Spleen (tissue), 11 donors: Measurements from ENCODE around the gene LYPLA2. TPM values are rescaled to one million over a fixed set of nuclear protein-coding genes. Genes with fewer than 3 reads are reported as not detected.

Source experiments
- DNase-seq: peaks from one replicate; pipeline ENCODE4 v3.0.0-alpha.2; 2020
- H3K27ac ChIP-seq, 8 donors: fragments of 200-600 bp; sonication (generic) in 7 of 8; 1 replicate in 4 of 8; 2 replicates in 4 of 8; pipeline versions ENCODE4 v1.5.0 to v1.8.0; 2016 to 2021; ENCODE audit warnings: inconsistent platforms in 4 of 8, mild to moderate bottlenecking in 4 of 8, moderate library complexity in 1 of 8
- H3K27me3 ChIP-seq, 7 donors: fragments of 200-600 bp; sonication (generic) in 6 of 7; replicated peaks in 1 of 7; 1 replicate in 4 of 7; 2 replicates in 3 of 7; pipeline versions ENCODE4 v1.5.0 to v1.8.0; 2016 to 2021; ENCODE audit warnings: inconsistent platforms in 3 of 7, mild to moderate bottlenecking in 1 of 7
- H3K36me3 ChIP-seq, 6 donors: fragments of 200-600 bp; sonication (generic) in 5 of 6; 1 replicate in 4 of 6; 2 replicates in 2 of 6; pipeline versions ENCODE4 v1.5.0 to v1.8.0; 2016 to 2021; ENCODE audit warnings: inconsistent platforms in 2 of 6
- H3K4me1 ChIP-seq, 6 donors: fragments of 200-600 bp; sonication (generic) in 5 of 6; 1 replicate in 3 of 6; 2 replicates in 3 of 6; pipeline versions ENCODE4 v1.5.0 to v1.8.0; 2016 to 2021; ENCODE audit warnings: inconsistent platforms in 3 of 6
- H3K4me3 ChIP-seq, 8 donors: fragments of 200-600 bp; sonication (generic) in 7 of 8; 1 replicate in 4 of 8; 2 replicates in 4 of 8; pipeline versions ENCODE4 v1.5.0 to v1.8.0; 2016 to 2021; ENCODE audit warnings: inconsistent platforms in 4 of 8, mild to moderate bottlenecking in 4 of 8, moderate library complexity in 2 of 8
- H3K9me3 ChIP-seq, 8 donors: fragments of 200-600 bp; sonication (generic) in 7 of 8; 1 replicate in 4 of 8; 2 replicates in 4 of 8; pipeline versions ENCODE4 v1.5.0 to v1.8.0; 2016 to 2021; ENCODE audit warnings: inconsistent platforms in 4 of 8
- CTCF ChIP-seq, 11 experiments: fragments of 200-600 bp in 7 of 11; fragments of 450-650 bp in 4 of 11; sonication (generic) in 4 of 11; IDR thresholded peaks in 8 of 11; conservative IDR thresholded peaks in 3 of 11; 1 replicate in 7 of 11; 2 replicates in 4 of 11; pipeline versions ENCODE4 v1.4.0 to v1.8.0; 2016 to 2021; ENCODE audit warnings: antibody characterized with exemption in 11 of 11, inconsistent platforms in 4 of 11, mild to moderate bottlenecking in 1 of 11
- POLR2A ChIP-seq, 3 donors: fragments of 450-650 bp; IDR thresholded peaks; one replicate each; pipeline ENCODE4 v1.5.1; 2017; ENCODE audit warnings: antibody characterized with exemption in 3 of 3, mild to moderate bottlenecking in 1 of 3
- POLR2AphosphoS5 ChIP-seq, 3 donors: sonication (generic); formaldehyde crosslinking; IDR thresholded peaks; one replicate each; pipeline ENCODE4 v1.5.1; 2017; ENCODE audit warnings: antibody characterized with exemption in 3 of 3
- WGBS, 5 donors: extraction: QIAGEN DNeasy Blood & Tissue Kit in 3 of 5; methylation state at CpG; one replicate each; pipeline versions ENCODE4 v1.1.5 to v1.1.7; 2013 to 2018; 5-methylcytosine and 5-hydroxymethylcytosine counted together
- intact Hi-C: fragments of 100-400 bp; cut with DNase I; formaldehyde crosslinking; loops from one replicate; pipeline ENCODE4 v1.15.0; 2023; ENCODE audit warnings: low total_unique reads
- polyA plus RNA-seq, 3 donors: library from polyadenylated mRNA; stranded (reverse); fragments of 200-250 nt; gene quantifications; one replicate each; pipeline ENCODE4 v1.2.1, GENCODE V29; 2013
- total RNA-seq, 7 donors: library from RNA; depleted of rRNA in 3 of 7; stranded (reverse); fragments of >200 nt in 3 of 7; fragmentation: NEBNext Ultra II Directional in 4 of 7; extraction: Animal tissue kit (Norgen Biotek cat#: 25700) in 4 of 7; gene quantifications; one replicate each; pipeline versions ENCODE4 v1.1.0 to v1.2.1, GENCODE V29; 2016 to 2021
- donor health status: healthy with polysubstance abuse.
- donor health status: DM: no; HTN: no; CAD: no; lungs with moderate emphysema.
- donor health status: DM: no; HTN: no; CAD: no.
- donor health status: Bipolar disorder and iron deficiency.
- donor health status: healthy.
- donor health status: DM: no; HTN: no; CAD: no.
- donor health status: DM: yes; HTN: yes; CAD: no.

Gene LYPLA2
- total and polyA plus RNA-seq, 10 donors: 46.9 to 87.5 (median 55.8) TPM

GRCh38 chr1:23796466-23797271 lies 5.7 kb downstream of the LYPLA2 start:
- no peak for TF ChIP-seq POLR2A (IDR thresholded peaks at IDR 0.05)
- peak in 2 of 3 donors; percentile 9 to 16 for TF ChIP-seq POLR2AphosphoS5 (IDR thresholded peaks at IDR 0.05)
- no peak for TF ChIP-seq CTCF (IDR thresholded peaks at IDR 0.05 in 8 of 11, conservative IDR thresholded peaks at IDR 0.05 in 3 of 11)
- Histone ChIP-seq H3K9me3 (no peaks in the 10 kb centered on the region), H3K27ac (peak overlapping the region in 4 of 8 donors; percentile 23 to 97 (median 38)), H3K27me3 (no peaks in the 10 kb centered on the region), H3K4me3 (no peak overlapping the region), H3K4me1 (peaks cover 13 to 90% (median 58%) of the 10 kb centered on the region in 6 donors), H3K36me3 (peaks cover 0 to 67% (median 46%) of the 10 kb centered on the region in 6 donors)
- intact Hi-C loops: no loop called here
- WGBS, 5 donors: 76 to 90% (median 84%) methylated on average over 16 to 17 of the region's 17 CpGs
- DNase-seq: peak; percentile 71

- Histone ChIP-seq H3K27me3 (no peaks in the 10 kb centered on the region), H3K4me1 (peaks cover 5 to 87% (median 51%) of the 10 kb centered on the region in 6 donors), H3K4me3 (no peak overlapping the region), H3K27ac (peak overlapping the region in 4 of 8 donors; percentile 94 to 97 (median 96)), H3K36me3 (peaks cover 0 to 66% (median 47%) of the 10 kb centered on the region in 6 donors), H3K9me3 (no peaks in the 10 kb centered on the region)
- TF ChIP-seq POLR2AphosphoS5 (IDR thresholded peaks at IDR 0.05): peak in 2 of 3 donors; percentile 6 to 14
- no peak for TF ChIP-seq POLR2A (IDR thresholded peaks at IDR 0.05)
- intact Hi-C loops: no loop called here
- WGBS, 5 donors: 79 to 90% (median 89%) methylated on average over 19 to 20 of the region's 20 CpGs
- DNase-seq: peak; percentile 69
These were observed 6.8 kb downstream of the LYPLA2 start for GRCh38 chr1:23797478-23798448.

- Histone ChIP-seq H3K4me1 (peaks cover 5 to 78% (median 45%) of the 10 kb centered on the region in 6 donors), H3K36me3 (peaks cover 0 to 66% (median 42%) of the 10 kb centered on the region in 6 donors), H3K4me3 (peak overlapping the region in 3 of 8 donors; percentile 81 to 98 (median 87)), H3K9me3 (no peaks in the 10 kb centered on the region), H3K27me3 (no peaks in the 10 kb centered on the region), H3K27ac (peak overlapping the region in 7 of 8 donors; percentile 90 to 97 (median 95))
- TF ChIP-seq POLR2AphosphoS5 (IDR thresholded peaks at IDR 0.05) (peak in 1 of 3 donors; percentile 35), POLR2A (IDR thresholded peaks at IDR 0.05) (no peak), CTCF (IDR thresholded peaks at IDR 0.05 in 8 of 11, conservative IDR thresholded peaks at IDR 0.05 in 3 of 11) (no peak)
- intact Hi-C loops: no loop called here
- 82 to 95% (median 88%) methylated on average over 6 to 12 of the region's 12 CpGs for WGBS, 5 donors
- DNase-seq: peak; percentile 78
These were observed 7.8 kb downstream of the LYPLA2 start for GRCh38 chr1:23798662-23799142.

- peak overlapping the region in 6 of 8 donors; percentile 75 to 98 (median 84) for H3K4me3 ChIP-seq
- intact Hi-C loops: no loop called here
- H3K4me1 ChIP-seq: peaks cover 5 to 78% (median 44%) of the 10 kb centered on the region in 6 donors
- peak overlapping the region; percentile 82 to 97 (median 94) for H3K27ac ChIP-seq
- WGBS, 5 donors: 60 to 78% (median 63%) methylated on average over 7 of the region's 7 CpGs
- peaks cover 0 to 66% (median 40%) of the 10 kb centered on the region in 6 donors for H3K36me3 ChIP-seq
- no peaks in the 10 kb centered on the region for H3K27me3 ChIP-seq
- no peak for DNase-seq
- TF ChIP-seq POLR2A (IDR thresholded peaks at IDR 0.05) (no peak), CTCF (IDR thresholded peaks at IDR 0.05 in 8 of 11, conservative IDR thresholded peaks at IDR 0.05 in 3 of 11) (no peak), POLR2AphosphoS5 (IDR thresholded peaks at IDR 0.05) (no peak)
- H3K9me3 ChIP-seq: no peaks in the 10 kb centered on the region
These were observed 8.3 kb downstream of the LYPLA2 start for GRCh38 chr1:23799255-23799569.
